Ecto neural progenitor cell (in vitro differentiated cells): ENCODE results near the gene ETNK2.

Experiments used
- DNase-seq: peaks from one replicate; pipeline ENCODE4 v3.0.0-alpha.2; 2018; ENCODE audit warnings: low spot score

ETNK2 gene

DNA sequence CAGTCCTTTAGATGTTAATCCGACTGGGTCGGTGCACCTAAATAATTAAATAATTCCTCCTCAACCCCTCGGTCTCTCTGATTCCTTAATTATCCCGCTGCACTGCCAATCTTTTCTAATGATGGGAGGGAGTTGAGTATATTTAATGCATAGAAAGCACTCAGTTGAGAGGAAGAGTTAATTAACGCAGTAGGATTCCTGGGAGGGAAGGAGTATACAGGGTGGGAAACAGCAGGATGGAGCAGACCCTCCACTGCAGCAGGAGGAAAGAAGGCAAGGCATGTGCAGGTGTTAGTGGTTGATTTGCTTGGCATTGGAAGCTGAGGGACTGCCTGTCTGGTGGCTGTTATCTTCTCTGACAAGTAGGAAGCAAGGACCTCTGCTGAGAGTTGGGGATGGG, 24.2 kb upstream of the ETNK2 start:
- no peak for DNase-seq

DNA sequence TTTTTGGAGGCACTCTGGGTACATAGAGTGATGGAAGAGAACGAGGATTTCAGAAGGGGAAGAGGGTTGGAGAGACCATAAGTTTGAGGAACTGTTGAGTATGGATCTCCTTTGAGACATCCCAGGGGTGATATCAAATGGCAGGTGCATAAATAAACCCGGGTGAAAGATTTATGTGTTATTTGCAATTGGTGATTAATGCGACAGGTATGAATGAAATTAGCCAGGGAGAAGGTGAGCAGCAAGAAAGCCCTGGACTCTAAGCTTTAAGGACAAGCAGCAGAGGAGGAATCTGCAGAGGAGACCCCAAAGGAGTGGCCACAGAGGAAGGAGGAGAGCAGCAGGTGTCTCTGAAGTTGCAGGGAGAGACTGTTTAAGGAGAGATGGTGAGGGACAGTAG, 23.1 kb upstream of the ETNK2 start:
- DNase-seq: no peak

DNA sequence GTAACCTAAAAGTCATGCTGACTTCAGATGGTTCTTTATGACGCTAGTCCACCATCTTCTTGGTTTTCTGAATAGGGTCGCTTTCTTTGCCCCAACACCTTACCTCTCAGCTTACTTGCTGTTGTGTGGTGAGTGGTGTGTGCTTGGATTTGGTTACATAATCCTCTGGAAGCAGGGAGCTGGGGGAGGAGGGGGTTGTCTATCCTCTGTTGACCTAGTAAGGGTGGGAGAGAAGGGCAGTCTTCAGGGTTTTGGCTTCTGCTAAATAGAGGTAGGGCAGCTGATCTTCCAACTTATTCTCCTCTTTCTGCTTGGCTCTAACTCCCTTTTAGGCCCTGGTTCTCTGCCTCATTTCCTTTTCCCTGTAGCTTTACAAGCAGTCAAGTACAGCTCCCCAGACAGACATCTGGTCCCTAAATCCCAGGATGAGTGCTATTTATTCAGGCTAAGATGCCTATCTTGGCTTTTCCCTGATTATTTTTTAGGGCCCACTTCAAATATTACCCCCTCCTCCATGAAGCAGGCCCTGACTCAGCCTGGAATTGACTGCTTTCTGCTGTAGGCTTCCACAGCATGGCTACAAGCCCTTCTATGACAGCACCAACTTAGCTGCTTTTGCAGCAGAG, 20.7 kb upstream of the ETNK2 start:
- DNase-seq: no peak

DNA sequence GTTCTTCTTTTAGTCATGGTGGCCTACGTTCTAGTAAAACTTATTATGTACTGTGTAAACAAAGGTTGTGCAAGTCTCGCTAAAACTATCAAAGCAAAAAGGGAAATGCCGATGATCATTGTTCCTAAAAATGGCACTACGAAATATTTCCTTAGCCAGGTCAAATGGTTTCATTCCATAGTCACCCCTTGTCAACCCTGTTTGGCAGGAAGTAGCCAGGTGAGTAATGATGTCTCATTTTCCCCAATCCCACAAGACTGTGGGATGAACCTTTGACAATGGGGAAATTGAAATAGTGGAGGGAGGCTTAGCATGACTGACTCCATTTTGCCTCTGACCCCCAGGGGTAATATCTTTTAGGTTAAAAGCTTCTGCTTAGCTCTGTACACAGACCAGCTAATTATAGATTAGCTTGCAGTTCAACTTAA, 19.9 kb upstream of the ETNK2 start:
- DNase-seq: no peak

DNA sequence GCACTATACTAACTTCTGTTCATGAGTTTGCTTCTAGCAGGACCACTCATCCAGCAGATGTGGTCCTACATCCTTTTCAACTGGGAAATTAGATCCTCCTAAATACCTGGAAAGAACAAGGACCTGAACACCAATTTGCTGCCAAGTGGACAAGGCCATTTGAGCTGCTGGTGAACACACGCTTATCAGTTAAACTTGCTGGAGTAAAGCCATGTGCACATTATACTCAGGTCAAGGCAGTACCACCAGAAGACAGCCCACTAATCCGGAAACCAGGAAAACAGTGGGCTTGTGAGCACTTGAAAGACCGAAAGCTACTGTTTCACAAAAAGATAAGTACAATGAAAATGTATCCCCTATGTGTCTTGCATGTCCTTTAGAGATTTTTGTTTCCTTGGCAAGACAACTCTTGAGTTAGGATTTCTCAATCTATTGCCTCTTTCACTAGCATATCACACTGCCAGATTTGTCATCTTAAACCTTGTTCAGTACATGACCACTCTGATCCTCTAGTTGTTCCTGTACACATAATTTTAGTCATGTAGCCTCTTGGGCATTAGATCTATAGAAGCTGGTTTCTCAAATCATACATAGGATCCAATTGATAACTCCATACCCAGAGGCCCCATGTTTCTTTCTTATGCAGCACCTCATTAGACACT, 18.8 kb upstream of the ETNK2 start:
- no peak for DNase-seq

DNA sequence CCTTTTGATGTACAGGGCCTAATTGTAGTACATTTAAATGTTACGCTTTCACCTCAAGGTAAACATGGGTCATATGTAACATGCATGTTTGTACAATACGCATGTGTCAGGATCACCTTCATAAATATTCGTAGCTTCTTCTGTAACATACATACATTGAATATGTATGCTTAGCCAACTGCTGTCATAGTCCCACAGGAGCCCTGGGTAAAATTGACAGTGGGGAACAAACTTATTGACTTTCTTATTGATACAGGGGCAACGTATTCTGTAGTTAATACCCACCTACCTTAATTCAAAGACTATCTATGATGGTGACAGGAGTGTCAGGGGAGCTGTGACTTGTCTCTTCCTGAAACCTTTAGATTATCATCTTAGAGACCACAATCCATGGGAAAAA, 18.0 kb upstream of the ETNK2 start:
- DNase-seq: no peak

DNA sequence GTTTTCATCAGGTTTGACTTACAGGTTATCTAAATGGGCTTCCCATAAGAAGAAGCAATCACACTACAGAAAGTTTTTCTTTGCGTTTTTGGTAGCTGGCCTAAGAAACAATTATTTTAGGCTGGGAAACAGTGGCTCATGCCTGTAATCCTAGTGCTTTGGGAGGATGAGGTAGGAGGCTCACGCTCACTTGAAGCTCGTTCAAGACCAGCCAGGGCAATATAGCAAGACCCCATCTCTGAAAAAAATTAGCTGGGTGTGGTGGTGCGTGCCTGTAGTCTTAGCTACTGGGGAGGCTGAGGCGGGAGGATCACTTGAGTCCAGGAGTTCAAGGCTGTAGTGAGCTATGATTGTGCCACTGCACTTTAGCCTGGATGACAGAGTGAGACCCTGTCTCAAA, 15.9 kb upstream of the ETNK2 start:
- DNase-seq: no peak

DNA sequence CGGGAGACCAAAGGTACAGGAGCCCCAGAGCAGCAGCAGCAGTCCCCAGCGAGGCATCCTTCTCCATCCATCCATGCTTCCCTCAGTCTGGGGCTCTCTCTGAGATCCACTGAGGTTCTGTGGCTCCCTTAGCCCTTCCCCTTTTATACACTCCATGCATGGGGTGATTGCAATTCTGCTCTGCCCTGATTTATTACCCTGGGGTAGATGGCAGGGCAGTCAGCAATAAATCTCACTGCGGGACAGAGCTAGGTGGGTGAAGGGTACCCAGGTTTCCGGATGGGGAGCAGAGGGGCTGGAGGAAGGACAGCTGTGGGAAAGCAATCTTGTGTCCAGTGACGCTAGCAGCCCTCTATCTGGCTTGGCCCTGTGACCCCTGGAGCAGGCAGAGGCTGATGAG, 14.4 kb upstream of the ETNK2 start, which contains the start of gene REN:
Gene REN, minus strand, starts transcription at position 119 of the 400 bp plus-strand sequence. Its CDS starts 44 bp downstream, at position 75.
- DNase-seq: no peak

DNA sequence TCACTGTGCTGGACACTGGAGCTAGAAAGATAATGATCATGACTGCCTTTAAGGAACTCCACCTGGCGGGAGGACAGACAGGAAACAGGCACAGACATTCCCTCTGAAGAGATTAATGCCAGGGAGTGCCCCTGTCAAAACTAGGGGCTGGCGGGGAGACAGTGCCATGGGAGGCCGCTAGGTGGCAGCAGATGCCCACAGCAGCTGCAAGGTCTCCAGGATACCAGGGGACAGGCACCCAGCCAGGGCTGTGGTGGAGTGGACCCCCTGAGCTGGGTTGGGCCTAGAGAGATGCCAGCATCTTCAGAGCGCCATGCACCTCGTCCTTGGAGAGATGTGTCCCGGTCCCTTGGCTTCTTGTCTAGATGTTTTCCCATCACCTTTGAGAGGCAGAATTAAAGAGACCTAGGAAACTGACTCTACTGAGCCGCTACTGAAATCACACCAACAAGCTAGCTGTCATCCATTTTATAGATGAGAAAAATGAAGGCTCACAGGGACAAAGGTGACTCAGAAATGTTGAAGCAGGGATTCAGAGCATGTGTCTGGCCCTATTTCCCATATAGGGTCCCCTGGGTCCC, 10.7 kb upstream of the ETNK2 start:
- peak; percentile 88 for DNase-seq

DNA sequence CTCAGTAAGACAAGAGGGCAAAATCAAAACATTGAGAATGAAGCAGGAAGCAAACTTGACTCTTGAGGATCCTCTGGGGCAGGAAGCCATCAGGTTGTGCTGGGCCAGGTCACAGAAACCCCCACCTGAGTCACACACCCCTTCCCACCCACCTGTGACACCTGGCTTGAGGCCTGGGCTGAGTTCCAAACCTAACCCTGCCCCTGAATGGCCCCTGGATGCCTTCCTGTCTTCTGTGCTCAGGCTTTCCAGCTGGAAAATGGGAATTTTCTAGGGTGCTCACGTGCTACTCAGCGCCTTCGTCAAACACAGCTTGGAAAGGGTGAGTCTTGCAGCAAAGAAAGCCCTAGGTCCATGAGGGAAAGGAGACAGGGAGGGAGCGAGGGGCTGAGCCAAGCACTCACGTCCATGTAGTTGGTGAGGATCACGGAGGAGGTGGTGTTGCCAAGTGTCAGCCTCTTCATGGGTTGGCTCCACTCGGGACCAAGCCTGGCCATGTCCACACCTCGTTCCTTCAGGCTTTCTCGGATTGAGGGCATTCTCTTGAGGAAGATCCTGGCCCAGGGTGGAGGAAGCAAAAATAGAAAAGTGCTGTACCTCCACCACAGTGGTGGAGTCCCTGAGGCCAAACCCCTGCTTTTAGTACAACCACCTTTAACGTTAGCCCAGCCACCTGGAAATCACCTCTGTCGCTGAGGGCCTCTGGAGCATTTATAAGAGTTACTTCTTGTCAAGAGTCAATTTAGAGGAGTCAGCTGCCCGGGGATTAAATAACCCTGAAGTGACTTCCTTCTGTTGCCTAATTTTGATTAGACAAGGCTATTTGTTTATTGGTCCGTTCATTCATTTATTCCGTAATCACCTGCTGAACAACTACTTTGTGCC, 10.0 kb upstream of the ETNK2 start:
- no peak for DNase-seq

DNA sequence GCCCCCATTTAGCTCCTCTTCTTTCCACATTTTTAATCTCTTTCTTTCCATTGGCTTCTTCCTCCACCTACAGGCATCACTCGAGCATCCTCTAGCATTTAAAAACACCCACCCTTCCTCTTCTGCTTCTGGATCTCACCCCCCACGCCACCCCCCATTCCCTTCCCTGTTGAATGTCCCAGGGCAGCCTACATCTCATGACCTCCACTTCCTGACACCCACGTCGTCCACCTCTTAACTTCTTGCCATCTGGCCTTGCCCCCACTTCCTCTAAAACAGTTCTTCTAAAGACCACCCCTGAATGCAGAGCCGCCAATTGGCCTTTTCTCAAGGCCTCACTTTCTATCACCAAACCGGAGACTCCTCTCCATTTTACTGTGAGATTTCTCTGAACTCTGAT, 6.1 kb upstream of the ETNK2 start:
- DNase-seq: no peak

DNA sequence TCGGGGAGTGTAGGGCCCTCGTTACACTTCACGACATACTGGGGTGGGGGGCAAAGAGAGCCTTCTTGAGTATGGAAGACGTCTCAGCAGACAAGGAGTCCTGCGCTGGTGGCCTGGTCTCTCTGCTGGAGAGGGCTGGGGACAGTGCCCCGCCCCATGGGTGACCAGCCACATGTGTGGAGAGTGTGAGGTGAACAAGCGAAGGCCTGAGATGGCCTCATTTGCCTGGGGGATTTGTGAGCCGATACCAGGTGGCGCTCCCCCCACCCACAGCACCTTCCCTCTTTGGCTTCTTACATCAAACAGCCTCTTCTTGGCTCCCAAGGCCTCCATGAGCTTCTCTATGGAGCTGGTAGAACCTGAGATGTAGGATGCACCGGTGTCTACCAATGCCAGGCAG, 4.0 kb upstream of the ETNK2 start:
- no peak for DNase-seq

DNA sequence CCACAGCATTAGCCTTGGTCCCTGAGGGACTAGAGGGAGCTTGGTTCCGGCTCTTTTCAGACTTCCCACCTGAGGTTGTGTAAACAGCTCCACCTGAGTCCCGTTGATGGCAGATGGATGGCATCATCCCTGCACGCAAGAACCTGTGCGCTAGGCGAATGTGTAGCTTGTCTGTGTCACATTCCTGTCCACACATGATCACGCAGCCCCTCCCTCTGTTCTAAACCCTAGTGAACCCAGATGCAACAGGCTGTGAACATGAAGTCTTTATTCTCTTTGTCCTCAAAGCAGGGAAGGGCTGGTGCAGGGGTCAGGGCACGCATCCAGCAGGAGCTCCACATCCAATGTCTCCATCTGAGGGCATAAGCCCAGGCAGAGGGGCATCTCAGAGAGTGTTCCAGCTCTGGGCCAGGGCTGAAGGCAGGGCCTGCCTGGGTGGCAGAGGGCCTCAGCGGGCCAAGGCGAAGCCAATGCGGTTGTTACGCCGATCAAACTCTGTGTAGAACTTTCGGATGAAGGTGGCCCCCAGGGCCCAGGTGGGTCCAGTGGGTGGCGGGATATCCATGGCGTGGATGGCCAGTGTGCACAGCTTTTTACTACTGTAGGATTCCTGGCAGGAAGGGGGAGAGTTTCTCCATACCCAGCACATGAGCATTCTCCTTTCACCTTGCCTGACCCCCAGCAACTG, 2.9 kb upstream of the ETNK2 start:
- no peak for DNase-seq

DNA sequence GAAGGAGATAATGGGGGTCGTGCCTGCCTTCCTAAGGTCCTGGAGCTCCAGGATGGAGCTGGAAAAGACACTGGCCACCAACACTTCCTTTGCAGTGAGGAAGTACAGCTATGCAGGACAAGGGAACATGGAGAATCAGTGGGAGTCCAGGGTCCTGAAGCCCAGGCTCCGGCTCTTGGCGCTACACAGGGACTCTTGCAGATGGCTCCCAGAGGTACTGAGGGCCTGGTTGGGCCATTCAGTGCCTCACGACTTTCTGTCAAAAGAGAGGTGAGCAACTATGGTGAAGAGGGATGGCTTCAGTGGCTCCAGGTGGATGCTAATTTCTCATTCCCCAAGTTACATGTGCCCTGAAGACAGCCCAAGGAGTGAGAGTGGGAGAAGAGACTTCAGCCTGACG, 1.8 kb upstream of the ETNK2 start:
- no peak for DNase-seq

DNA sequence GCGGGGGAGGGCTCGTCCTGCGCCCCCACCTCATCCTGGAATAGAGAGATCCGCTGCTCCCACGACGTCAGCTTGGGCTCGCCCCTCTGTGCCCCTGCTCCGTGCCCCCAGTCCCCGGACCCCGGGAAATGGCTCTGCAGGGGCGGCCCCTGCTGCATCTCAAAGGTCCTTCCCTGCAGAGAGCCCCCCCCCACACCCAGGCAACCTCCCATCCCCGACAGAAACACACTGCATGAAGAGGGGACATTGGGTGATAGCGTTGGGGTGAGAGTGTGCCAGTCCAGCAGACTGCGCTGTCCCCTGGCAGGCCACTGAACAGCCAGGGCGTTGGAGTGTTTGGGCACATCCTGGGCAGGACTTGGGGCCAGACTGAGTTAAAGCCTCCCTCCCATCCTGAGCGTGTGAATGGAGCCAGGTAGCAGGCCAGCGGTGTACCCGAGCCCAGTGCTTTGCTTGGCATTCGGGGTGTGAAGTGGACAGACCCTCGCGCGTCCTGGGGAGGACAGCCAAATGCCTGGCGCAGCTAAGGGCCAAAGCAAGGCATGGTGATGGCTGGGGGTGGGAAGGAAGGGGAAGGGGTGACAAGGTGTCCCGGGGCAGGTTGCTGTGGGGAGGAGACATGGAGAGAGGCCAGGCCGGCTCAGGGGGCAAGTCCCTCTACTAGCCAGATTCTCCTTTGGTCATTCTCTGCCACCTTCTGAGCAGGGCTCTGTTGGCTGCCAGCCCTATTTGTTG, 633 bp upstream of the ETNK2 start:
- DNase-seq: no peak

DNA sequence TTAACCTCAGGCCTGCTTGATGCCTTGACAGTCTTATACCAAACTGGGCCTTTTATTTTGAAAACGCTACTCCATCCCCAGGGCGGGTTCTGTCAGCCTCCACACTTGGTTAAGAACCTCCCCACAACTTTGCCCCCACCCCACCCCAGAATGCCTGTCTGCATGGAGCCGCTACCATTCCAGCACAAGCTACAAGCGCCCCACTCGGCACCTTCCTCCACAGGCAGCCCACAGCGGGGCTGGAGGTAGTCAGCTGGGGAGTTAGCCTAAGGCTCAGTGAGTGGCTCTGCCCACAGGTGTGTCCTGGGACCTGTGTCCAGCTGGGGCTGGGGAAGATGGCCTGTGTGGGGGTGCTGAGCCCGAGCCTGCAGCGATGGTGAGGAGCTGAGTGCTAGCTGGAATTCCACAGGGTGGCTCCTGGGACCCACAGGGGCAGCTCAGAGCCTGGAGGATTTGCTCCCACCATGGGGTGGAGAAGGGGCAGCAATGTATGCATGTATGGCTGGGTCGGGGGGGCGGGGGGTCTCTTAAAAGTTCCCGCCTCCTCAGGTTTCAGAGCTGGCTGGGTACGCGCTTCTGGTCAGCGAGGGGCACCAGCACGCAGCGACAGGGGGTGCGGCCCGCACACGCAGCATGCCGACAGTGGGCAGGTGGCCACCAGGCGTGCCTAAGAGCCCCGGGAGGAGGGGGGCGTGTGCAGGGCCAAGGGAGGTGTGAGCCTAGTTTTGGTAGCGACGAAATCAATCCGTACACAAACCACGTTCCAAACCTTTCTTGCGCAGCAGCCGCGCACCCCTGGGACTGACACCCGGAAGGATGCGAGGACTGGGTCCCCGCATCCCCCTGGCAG, 917 bp downstream of the ETNK2 start:
- peak; percentile 61 for DNase-seq

DNA sequence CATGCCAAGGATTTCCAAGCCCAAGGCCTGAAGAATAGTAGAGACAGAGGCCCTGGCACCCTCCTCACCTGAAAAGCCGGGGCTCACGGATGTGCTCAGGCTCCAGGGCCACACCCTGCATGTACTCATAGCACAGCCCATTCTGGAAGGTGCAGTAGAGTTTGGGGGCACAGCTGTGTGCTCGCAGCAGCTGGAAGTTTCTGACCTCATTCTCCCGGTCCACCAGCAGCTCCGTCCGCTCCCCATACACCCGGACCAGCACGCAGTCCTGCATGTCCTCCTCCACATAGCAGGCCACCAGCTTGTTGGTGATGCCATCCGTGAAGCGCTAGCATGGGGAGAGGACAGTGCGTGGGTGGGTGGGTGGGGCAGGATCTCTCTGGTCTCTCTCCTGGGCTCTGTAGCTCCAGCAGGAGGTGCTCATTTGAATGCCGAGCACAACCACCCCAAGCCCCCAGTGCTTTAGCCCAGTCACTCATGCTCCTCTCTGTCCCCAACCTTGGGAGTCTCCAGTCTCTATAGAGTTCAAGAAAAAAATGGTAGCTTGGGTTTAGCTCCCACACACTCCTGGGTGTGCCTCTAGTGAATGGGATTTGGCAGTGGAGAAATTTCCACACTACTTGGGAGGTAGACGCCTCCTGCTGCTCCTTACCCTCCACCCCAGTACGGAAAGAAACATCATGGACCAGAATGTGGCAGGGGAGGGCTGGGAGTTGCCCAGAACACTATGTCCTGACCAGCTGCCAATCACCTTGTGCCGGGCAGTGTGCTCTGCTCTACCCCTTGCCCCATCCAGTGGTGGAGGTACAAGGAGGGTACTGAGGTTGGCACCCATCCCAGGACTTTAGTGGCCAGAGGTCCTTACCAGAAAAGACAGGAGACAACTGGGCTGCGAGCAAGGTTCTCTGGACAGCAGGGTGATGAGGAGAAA, 1.9 kb downstream of the ETNK2 start:
- no peak for DNase-seq

DNA sequence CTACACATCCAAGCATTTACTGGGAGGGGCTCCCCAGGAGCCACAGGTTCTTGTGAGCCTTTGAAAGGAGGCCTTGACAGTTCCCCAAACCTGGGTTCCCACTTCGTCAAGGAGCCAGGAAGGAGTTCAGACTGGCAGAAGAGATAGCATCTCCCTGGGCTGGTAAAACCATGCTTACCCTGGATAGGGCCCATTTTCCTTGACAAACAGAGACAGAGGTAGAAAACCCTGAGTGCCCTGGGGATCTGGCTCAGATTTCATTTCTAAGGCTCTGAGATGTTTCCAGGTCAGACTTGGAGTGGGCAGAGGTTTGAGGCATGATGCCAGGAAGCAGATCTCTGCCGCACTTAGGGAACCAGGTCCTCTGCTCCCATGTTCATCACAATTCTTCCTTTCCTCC, 2.7 kb downstream of the ETNK2 start:
- DNase-seq: no peak
